Measurements from ENCODE around the gene RAPGEF1. TPM values are rescaled to one million over a fixed set of nuclear protein-coding genes. Genes with fewer than 3 reads are reported as not detected.
A peak's percentile ranks its signal among the peaks of the same experiment; 100 is the strongest.

The RAPGEF1 gene
- total and polyA plus RNA-seq, 2 donors (not counting 3 experiments of a cell fraction or from before 2014, with no cell fraction given) = 50.0 to 124 TPM

- H3K4me2 ChIP-seq (ENCODE audit: insufficient read depth, low read length) = peak overlapping the region; percentile 68
- POLR2A ChIA-PET = no interaction called here
- intact Hi-C loops (cut with micrococcal nuclease) (loop anchor here (1.0 kb wide), 1 partner anchor 75 kb away; no protein-coding TSS in a partner anchor), dilution Hi-C loops (cut with MboI; ENCODE audit: extremely low pct_ligation_motif_present, low sequenced_read_pairs) (no loop called here)
- H3K36me3 ChIP-seq (ENCODE audit: control insufficient read depth in 2 of 2, extremely low read depth in 1 of 2, insufficient read depth in 2 of 2, low read length in 2 of 2) = no peaks in the 10 kb centered on the region
- no peak overlapping the region for H2AFZ ChIP-seq (ENCODE audit: low read depth, low read length)
- CTCF ChIA-PET = interaction anchor here (1.0 to 2.7 kb wide), 10 partner anchors 11 to 80 kb away, joined by 3 to 15 read pairs (median 4); no protein-coding TSS in a partner anchor
- H3K27ac ChIP-seq (ENCODE audit: insufficient read depth, low read depth, low read length) = peak overlapping the region; percentile 95
- H3K4me1 ChIP-seq (ENCODE audit: control insufficient read depth, extremely low read depth, insufficient read depth, low read length) = peaks cover 71% of the 10 kb centered on the region
- no peaks in the 10 kb centered on the region for H4K20me1 ChIP-seq (replicated peaks; ENCODE audit: control insufficient read depth, extremely low read depth, insufficient read depth, low read length)
- TF ChIP-seq GATA2 (IDR thresholded peaks at IDR 0.05; ENCODE audit: insufficient read depth, insufficient read length, low read depth, low read length) = no peak
- BruUV-seq (replicated peaks) = TSS peak; percentile 20
- H3K27me3 ChIP-seq (ENCODE audit: control insufficient read depth in 2 of 2, insufficient read depth in 2 of 2, low read length in 2 of 2) = no peaks in the 10 kb centered on the region
- H3K4me3 ChIP-seq (replicated peaks in 1 of 3; ENCODE audit: insufficient read depth in 1 of 3, low read depth in 1 of 3, low read length in 3 of 3) = no peak overlapping the region
- peak overlapping the region; percentile 66 for H3K9ac ChIP-seq (replicated peaks; ENCODE audit: extremely low read depth, insufficient read depth, low read length)
- no peaks in the 10 kb centered on the region for H3K9me1 ChIP-seq (replicated peaks; ENCODE audit: control insufficient read depth, extremely low read depth, insufficient read depth, low read length)
- no peak for FAIRE-seq
- H3K79me2 ChIP-seq (ENCODE audit: control insufficient read depth, insufficient read depth, low read length) = peaks cover 69% of the 10 kb centered on the region
- no peak for DNase-seq (ENCODE audit: low read depth, low spot score)
- no peaks in the 10 kb centered on the region for H3K9me3 ChIP-seq (replicated peaks; ENCODE audit: control insufficient read depth, insufficient read depth, low read length)
Measured at GRCh38 chr9:131657940-131658339, 81.9 kb downstream of the RAPGEF1 start.

DNA sequence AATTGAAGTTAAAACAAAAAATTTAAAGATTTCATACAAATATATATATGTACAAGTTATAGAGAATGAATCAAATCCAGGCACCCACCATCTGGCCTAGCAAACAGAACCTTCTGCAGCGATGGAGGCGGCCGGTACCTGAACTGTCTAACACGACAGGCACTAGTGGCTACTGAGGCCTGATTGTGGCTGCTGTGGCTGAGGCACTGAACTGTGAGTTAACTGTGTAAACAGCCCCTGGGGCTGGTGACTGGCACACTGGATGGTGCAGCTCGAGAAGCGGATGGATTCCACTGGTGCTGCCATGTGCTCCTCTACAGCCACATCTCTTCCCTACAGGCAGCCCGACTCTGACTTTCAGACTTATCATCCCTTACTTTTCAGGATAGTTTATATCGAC is 82.4 kb downstream of the RAPGEF1 start:
- Histone ChIP-seq H3K27ac (ENCODE audit: insufficient read depth, low read depth, low read length) (peak overlapping the region; percentile 95), H3K79me2 (ENCODE audit: control insufficient read depth, insufficient read depth, low read length) (peaks cover 69% of the 10 kb centered on the region), H3K9ac (replicated peaks; ENCODE audit: extremely low read depth, insufficient read depth, low read length) (no peak overlapping the region), H3K4me2 (ENCODE audit: insufficient read depth, low read length) (no peak overlapping the region), H4K20me1 (replicated peaks; ENCODE audit: control insufficient read depth, extremely low read depth, insufficient read depth, low read length) (no peaks in the 10 kb centered on the region), H3K27me3 (ENCODE audit: control insufficient read depth in 2 of 2, insufficient read depth in 2 of 2, low read length in 2 of 2) (no peaks in the 10 kb centered on the region), H3K4me3 (replicated peaks in 1 of 3; ENCODE audit: insufficient read depth in 1 of 3, low read depth in 1 of 3, low read length in 3 of 3) (no peak overlapping the region), H3K9me3 (replicated peaks; ENCODE audit: control insufficient read depth, insufficient read depth, low read length) (no peaks in the 10 kb centered on the region), H3K9me1 (replicated peaks; ENCODE audit: control insufficient read depth, extremely low read depth, insufficient read depth, low read length) (no peaks in the 10 kb centered on the region), H2AFZ (ENCODE audit: low read depth, low read length) (no peak overlapping the region), H3K36me3 (ENCODE audit: control insufficient read depth in 2 of 2, extremely low read depth in 1 of 2, insufficient read depth in 2 of 2, low read length in 2 of 2) (no peaks in the 10 kb centered on the region), H3K4me1 (ENCODE audit: control insufficient read depth, extremely low read depth, insufficient read depth, low read length) (peaks cover 68% of the 10 kb centered on the region)
- TF ChIP-seq POLR2A (IDR thresholded peaks at IDR 0.05; ENCODE audit: low read depth, low read length) (no peak), JUN (IDR thresholded peaks at IDR 0.05; ENCODE audit: borderline replicate concordance, insufficient read depth, insufficient read length, low read depth) (no peak), GATA2 (IDR thresholded peaks at IDR 0.05; ENCODE audit: insufficient read depth, insufficient read length, low read depth, low read length) (no peak), MAX (IDR thresholded peaks at IDR 0.05; ENCODE audit: insufficient read depth, insufficient read length) (no peak), POLR2AphosphoS5 (IDR thresholded peaks at IDR 0.05; ENCODE audit: insufficient read depth, low read depth, low read length) (no peak), EZH2 (IDR thresholded peaks at IDR 0.05; ENCODE audit: borderline replicate concordance, low read depth, low read length, severe bottlenecking) (no peak), MYC (IDR thresholded peaks at IDR 0.05; ENCODE audit: low read depth, low read length) (no peak), FOS (IDR thresholded peaks at IDR 0.05; ENCODE audit: borderline replicate concordance, insufficient read depth, low read length) (no peak)
- TF ChIP-seq, protein P1, sequence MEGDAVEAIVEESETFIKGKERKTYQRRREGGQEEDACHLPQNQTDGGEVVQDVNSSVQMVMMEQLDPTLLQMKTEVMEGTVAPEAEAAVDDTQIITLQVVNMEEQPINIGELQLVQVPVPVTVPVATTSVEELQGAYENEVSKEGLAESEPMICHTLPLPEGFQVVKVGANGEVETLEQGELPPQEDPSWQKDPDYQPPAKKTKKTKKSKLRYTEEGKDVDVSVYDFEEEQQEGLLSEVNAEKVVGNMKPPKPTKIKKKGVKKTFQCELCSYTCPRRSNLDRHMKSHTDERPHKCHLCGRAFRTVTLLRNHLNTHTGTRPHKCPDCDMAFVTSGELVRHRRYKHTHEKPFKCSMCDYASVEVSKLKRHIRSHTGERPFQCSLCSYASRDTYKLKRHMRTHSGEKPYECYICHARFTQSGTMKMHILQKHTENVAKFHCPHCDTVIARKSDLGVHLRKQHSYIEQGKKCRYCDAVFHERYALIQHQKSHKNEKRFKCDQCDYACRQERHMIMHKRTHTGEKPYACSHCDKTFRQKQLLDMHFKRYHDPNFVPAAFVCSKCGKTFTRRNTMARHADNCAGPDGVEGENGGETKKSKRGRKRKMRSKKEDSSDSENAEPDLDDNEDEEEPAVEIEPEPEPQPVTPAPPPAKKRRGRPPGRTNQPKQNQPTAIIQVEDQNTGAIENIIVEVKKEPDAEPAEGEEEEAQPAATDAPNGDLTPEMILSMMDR (IDR thresholded peaks at IDR 0.05; ENCODE audit: extremely low read depth in 1 of 2, insufficient read depth in 1 of 2, low read depth in 1 of 2, low read length in 2 of 2) = no peak
- POLR2A ChIA-PET = no interaction called here
- FAIRE-seq (no peak), DNase-seq (ENCODE audit: low read depth, low spot score) (peak; percentile 26)
- intact Hi-C loops (cut with micrococcal nuclease) (no loop called here), dilution Hi-C loops (cut with MboI; ENCODE audit: extremely low pct_ligation_motif_present, low sequenced_read_pairs) (no loop called here)
- BruUV-seq (replicated peaks) = no TSS peak
- CTCF ChIA-PET = interaction anchor here (1.1 to 2.7 kb wide), 6 partner anchors 11 to 76 kb away, joined by 3 to 15 read pairs (median 7); no protein-coding TSS in a partner anchor
